CD1c-positive myeloid dendritic cell (primary cell): ENCODE measurements around the gene CARS1.

Experiments used
- DNase-seq: peaks from one replicate; pipeline ENCODE4 v3.0.0-alpha.2; 2016; ENCODE audit errors: extremely low spot score

CARS1 gene

DNA sequence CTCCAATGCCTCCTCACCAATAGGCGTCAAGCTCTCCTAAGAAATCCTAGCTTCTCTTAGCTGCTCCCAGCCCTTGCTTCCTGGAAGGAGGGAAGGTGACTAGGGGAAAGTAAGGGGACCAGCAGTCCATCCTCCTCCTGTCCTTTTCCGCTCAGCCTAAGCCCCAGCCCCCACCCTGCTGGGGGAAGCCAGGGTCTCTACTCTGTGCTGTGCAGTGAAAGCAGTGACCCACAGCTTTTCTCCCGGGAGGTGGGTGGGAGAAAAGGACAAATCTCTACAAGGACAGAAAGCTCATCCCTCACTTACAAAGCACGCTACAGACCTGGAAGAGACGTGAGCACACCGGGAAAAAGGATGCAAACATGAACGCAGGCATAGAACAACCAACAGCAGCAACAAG is 97.1 kb downstream of the CARS1 start:
- no peak for DNase-seq

- DNase-seq, result peak; percentile 27
Observed at GRCh38 chr11:2958251-2958650, 99.0 kb downstream of the CARS1 start.

DNA sequence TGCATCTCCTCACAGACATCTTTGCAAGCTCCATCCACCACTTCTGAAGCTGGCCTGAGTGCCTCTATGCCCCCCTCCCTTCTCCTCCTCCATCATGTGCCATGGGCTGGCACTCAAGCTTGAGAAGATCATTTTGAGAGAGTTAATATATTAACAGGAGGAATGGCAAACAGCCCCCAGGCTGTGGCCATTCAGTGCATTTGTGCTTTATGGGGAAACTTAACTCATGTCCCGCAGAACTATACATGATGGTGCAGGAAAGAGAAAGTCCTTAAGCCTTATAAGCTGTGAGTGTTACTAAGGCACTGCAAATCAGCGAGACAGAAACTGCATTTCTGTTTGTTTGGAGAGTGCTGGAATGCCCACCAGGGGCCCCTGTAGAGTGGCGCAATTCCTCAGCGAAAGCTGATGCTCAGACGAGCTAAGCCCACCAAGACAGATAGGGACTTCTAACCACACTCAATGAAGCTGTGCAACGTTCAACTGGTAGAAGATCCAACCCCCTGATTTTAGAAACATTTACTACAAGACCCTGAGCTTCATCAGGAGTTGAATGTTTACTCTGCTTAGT is 101.2 kb downstream of the CARS1 start:
- no peak for DNase-seq

DNA sequence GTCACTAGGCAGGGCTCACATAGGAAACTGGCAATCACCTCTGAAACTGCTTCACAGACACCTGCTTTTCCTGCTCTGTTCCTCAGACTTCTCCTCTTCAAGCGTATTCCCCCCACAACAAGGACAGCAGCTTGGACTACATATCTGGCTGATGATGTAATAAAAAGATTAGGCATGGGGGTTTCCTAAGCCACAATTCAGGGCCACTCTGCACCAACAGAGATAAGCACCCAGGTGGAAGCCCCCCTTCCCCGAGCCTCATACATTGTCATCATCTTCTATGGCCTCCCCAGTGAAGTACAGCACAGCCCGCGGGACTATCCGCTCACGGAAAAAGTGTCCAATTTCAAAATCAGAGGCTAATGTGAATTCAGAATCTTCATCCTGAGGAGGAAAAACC is 103.0 kb downstream of the CARS1 start:
- no peak for DNase-seq

GRCh38 chr11:2952290-2952689 is 104.9 kb downstream of the CARS1 start:
- no peak for DNase-seq

DNA sequence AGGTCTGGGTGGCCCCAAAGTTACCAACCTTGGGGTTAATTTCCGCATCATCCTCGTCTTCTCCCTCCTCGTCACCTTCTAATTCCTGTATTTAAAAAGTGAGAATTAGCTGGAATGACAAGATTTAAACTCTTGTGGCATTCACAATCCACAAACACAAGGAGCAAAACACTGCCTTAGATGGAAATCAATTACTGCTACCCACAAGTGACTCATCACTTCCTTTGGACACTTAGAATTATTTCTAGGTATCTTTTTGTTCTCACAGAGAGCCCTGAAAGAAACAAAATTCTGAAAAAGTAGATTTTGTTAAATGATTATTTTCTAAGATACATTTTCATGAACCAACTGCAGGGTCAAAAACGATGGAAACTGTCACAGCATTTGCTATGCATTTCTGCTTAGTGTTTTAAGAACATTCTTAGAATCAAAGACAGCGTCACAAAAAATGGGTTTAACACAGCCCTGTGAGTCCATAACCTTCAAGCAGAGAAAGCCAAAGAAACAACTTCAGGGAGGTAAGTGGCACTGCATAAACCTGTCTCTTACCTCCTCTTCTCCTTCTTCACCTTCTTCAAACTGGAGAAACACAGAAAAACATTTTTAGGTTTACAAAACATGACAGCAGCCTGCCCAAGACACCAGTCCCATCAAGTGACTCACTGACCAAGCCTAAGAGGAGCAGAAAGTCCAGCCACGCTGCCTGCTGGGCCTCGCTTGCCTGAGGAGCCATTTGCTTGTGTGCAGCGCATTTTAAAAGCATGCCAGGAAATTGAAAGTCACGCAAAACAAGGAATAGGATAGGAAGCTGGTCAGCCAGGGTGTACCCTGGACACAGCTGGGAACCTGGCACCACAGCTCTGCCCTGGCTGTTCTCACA is 105.8 kb downstream of the CARS1 start:
- no peak for DNase-seq
